Measurements from ENCODE around the gene ZNF699.
"Not testable (repeated sequence)": the region's sequence is repeated elsewhere in the genome, so short reads cannot be mapped to it uniquely, and the experiment has no call there.

The ZNF699 gene

DNA sequence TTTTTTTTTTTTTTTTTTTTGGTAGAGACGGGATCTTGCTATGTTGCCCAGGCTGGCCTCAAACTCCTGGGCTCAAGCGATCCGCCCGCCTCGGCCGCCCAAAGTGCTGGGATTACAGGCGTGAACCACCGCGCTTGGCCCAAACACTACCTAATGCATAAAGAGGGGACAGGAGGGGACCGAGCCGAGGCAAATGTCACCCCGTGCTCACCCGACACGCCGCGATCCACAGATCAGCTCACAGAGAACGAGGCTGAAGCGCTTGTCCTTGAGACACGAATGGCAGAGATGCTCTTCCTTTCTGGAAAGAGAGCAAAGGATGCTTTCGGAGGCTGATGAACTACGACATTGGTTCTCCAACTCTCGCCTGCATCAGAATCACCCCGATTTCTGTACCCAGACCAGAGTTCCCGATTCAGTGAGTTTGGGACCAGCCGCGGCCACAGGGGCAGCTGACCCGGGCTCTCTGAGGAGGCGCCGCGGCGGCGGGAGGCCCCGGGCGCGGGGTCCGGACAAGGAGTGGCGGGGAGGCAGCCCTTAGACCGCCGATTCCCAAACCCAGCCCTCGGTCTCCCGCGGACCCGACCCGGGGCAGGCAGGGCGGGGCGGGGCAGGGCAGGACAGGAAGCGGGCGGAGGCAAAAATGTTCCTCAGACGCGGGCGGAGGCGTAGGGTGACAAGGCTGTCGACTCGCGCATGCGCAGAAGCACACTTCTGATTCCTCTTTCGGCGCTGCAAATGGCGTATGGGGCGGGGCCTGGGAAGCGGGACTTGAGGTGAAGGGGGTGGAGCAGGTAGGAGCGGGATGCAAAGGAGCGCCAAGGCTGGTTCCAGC, at the start of gene ZNF699:
Gene ZNF699, minus strand, starts transcription at position 700 of the 835 bp plus-strand sequence. CDS start 4,719 bp downstream, outside the sequence.
- peak; percentile 98 for DNase-seq

DNA sequence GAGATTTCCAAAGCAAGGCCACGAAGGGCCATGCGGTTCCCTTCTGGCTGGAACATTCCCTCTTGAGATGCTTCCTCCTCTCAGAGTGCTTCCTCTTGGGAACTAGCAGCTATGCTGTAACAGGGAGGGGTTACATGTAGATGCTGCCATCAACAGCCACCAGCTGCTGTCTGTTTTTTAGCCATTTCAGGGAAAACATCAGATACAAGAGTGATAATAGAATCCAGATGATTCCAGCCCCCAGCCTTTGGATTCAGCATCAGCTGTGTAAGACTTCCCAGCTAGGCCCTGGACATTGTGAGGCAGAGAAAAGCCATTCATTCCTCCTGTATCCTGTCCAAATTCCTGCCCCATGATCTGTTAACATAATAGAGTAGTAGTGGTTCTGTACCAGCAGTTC, 45.0 kb upstream of the ZNF699 start:
- no peak for DNase-seq

DNA sequence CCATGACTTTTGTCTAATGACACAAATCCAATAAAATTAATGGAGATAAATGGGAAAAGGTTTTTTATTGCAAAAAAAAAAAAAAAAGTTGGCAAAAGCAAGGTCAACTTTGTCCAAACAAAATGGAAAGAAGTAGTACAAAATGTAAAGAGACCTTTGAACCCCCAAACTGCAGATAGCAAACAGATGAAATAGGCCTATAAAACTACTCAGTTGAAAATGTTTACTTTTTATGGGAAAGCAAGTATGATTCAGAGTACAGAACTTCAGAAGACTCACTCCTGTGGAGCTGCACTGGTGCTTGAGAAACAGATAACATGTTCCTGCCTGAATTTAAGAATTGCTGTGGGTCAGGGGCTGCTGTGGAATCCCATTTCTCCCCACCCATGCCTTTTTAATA, 43.4 kb upstream of the ZNF699 start:
- DNase-seq = no peak

DNA sequence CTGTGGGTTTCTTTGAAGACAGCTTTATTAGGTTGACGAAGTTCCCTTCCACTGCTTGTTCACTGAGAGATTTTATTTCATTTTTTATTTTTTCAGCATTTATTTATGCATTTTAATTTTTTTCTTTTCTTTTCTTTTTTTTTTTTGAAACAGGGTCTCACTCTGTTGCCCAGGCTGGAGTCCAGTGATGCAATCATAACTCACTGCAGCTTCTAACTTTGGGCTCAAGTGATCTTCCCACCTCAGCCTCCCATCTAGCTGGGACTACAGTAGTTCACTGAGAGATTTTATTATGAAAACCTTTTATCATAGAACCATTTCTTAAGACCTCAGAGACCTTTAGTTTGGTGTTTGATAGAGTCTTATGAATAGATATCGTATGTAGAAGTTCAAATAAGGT, 42.9 kb upstream of the ZNF699 start:
- no peak for DNase-seq

GRCh38 chr19:9348671-9349070, 39.0 kb upstream of the ZNF699 start:
- no peak for DNase-seq

DNA sequence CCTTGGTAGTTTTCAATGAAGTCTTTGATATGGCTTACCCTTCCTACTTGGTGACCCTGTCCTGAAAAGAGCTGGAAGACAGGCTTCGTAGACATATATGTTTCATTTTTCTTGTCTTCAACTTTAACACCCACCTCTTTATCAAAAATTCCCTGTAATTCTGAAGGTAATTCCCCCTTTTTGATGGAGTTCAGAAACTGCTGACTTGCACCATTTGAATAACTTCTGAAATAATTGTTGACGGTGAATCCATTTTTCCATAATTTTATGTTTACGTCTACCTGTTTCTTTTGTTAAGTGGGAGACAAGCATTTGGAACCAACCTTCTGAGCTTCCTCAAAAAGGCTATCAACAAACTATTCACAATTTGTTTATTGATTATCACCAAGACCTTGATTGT, 38.6 kb upstream of the ZNF699 start:
- no peak for DNase-seq

- DNase-seq = no peak
These were observed 35.4 kb upstream of the ZNF699 start for GRCh38 chr19:9345005-9345404.

DNA sequence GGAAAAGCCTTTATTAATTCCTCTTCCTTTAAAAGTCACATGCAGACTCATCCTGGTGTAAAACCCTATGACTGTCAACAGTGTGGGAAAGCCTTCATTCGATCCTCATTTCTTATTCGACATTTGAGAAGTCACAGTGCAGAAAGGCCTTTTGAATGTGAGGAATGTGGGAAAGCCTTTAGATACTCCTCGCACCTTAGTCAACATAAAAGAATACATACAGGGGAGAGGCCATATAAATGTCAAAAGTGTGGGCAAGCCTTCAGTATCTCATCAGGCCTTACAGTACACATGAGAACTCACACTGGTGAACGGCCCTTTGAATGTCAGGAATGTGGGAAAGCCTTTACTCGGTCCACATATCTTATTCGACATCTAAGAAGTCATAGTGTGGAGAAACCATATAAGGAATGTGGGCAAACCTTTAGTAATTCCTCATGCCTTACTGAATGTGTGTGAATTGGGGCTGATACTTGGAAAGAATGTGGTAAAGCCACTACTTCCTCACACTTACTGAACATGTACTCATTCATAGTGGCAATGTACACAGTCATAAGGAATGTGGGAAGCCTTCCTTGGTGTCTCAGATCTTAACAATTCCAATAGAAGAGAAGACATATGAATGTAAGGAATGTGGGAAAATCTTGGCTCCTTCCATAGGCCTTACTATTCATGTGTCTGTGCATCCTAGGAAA, 33.1 kb upstream of the ZNF699 start:
- no peak for DNase-seq

- DNase-seq = no peak
These were observed 20.4 kb upstream of the ZNF699 start for GRCh38 chr19:9329999-9330398.

- no peak for DNase-seq
These were observed 14.9 kb upstream of the ZNF699 start for GRCh38 chr19:9324584-9324962.

DNA sequence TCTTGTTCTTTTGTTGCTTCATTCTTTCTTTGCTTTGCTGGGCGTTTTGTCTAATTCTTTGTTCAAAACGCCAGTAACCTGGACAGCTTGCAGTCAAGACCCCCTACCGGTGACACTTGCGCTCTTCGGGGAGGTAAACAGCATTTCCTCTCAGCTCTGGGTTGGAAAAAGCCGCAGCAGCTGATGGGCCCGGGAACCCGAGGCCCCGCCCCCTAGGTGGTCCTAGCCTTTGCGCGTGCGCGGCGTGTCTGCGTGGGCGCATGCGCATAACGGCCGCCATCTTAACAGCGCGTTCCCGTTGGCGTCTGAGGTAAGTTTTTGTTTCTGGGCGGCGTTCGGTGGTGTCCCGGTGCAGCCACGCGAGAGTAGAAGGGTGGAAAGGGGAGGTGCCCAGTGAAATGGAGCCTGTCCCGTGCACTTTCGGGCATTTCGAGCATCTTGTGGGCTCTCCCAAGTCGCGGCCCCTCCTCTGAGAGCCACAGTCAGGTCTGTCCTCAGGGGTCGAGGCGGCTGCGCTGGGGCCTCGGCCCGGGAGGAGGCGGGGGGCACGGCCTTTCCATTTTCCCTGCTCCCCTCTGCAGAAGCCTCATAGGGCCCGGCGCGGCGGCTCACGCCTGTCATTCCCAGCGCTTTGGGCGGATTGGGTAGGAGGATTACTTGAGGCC, 14.4 kb upstream of the ZNF699 start, which contains the start of gene ZNF559:
Gene ZNF559, plus strand, starts transcription at position 261 of the 665 bp plus-strand sequence. CDS start 14,371 bp downstream, outside the sequence.
- peak; percentile 97 for DNase-seq

DNA sequence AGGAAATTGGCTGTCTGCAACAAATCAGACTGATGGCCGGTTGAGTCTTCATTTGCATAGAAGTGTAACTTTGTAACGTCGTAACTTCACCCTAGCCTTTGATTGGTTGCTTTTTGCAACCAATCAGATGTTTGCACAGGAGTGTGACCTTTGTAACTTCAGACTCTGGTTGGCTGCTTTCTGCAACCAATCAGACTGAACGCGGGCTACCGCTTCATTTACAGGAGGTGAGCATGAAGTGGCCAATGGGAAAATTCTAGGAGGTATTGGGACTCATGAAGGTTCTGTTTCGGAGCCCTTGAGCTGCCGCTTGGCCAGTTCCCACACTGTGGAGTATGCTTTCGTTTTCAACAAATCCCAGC, 13.9 kb upstream of the ZNF699 start:
- peak; percentile 77 for DNase-seq

- not testable (repeated sequence) for DNase-seq
These were observed 12.6 kb upstream of the ZNF699 start for GRCh38 chr19:9322201-9322600.

GRCh38 chr19:9321756-9322155, 12.1 kb upstream of the ZNF699 start:
- DNase-seq = not testable (repeated sequence)

DNA sequence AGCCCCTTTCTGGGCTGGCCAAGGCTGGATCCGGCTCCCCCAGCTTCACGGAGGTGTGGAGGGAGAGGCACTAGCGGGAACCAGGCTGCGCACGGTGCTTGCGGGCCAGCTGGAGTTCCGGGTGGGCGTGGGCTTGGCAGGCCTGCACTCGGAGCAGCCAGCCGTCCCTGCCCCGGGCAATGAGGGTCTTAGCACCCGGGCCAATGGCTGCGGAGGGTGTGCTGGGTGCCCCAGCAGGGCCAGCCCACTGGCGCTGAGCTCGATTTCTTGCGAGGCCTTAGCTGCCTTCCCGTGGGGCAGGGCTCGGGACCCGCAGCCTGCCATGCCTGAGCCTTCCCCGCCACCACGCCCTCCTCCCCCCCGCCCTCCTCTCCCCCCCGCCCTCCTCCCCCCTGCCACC, 11.7 kb upstream of the ZNF699 start:
- no peak for DNase-seq

- no peak for DNase-seq
These were observed 4.1 kb upstream of the ZNF699 start for GRCh38 chr19:9313756-9314155.

- no peak for DNase-seq
These were observed 372 bp upstream of the ZNF699 start for GRCh38 chr19:9309974-9310446.

- DNase-seq = no peak
These were observed 1.4 kb downstream of the ZNF699 start for GRCh38 chr19:9308091-9308770.

DNA sequence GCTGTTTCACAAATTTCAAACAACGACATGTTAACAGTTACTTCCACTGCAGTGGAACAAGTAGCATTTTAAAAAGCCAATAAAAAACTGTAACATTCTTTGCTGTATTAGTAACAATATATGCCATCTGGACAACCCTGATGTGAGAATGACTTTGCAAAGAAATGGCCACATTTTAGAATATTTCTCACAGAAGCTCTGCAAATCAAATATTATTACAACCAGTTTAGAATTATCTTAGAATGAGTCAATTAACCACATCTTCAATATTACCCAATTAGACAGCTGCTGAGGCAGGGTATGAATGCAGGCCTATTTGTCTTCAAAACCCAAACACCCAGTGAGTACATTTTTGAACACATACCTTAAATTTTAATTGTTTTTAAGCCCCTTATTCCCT, 3.2 kb downstream of the ZNF699 start:
- DNase-seq = no peak

- DNase-seq = no peak
These were observed 13.3 kb downstream of the ZNF699 start for GRCh38 chr19:9296336-9296735.

DNA sequence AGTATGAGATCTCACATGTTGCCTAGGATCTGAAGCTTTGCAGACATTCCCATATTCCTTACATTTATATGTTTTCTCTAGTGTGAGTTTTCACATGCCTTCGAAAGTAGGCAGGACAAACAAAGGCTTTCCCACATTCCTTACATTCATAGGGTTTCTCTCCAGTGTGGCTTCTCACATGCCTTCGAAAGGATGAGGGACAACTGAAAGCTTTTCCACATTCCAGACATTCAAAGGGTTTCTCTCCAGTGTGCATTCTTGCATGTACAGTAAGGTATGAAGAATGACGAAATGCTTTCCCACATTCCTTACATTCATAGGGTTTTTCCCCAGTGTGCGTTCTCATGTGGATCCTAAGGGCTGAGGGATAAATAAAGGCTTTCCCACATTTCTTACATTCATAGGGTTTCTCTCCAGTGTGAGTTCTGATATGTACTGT, 14.2 kb downstream of the ZNF699 start:
- DNase-seq = no peak

GRCh38 chr19:9289231-9289884, 20.3 kb downstream of the ZNF699 start:
- no peak for DNase-seq

Measured in CD4-positive, alpha-beta T cell treated with Interleukin-4 for 1 hour (primary cell).